HCT116 (cell line): ENCODE measurements around the gene GGA2. TPM values are rescaled to one million over a fixed set of nuclear protein-coding genes. Genes with fewer than 3 reads are reported as not detected.

ENCODE experiments used
- ATAC-seq: fragments of 200-7000 bp; cut with Tn5 transposase; 2 replicates; pipeline ENCODE4 v1.9.1; 2020; ENCODE audit warnings: mild to moderate bottlenecking, moderate library complexity
- BruUV-seq: library from RNA; stranded (reverse); fragments of 400-500 nt; replicated peaks from 2 replicates; lab custom pipeline; 2021; lab: Mats Ljungman, UMichigan
- CTCF ChIA-PET: fragments of 300-600 bp; sonication (Branson Sonifier 250); formaldehyde crosslinking; loops from one replicate; lab custom pipeline; 2021; ENCODE audit warnings: antibody characterized with exemption; lab: Charles Lee
- POLR2A ChIA-PET: fragments of 300-600, 350-600 bp; sonication (Branson Sonifier 250); formaldehyde crosslinking; loops from one replicate; lab custom pipeline; 2021; ENCODE audit warnings: antibody characterized with exemption; lab: Charles Lee
- RAD21 ChIA-PET, 2 experiments: fragments of 300-600 bp; sonication (Branson Sonifier 250); formaldehyde crosslinking; loops; one replicate each; lab custom pipeline; 2023; ENCODE audit warnings: low total read pairs in 2 of 2; ENCODE audit not compliant: uncharacterized antibody in 2 of 2, unreplicated experiment in 2 of 2, low non-redundant PET in 1 of 2; lab: Charles Lee
- DNase-seq: peaks from one replicate; pipeline ENCODE4 v3.0.0-alpha.2; 2010; ENCODE audit warnings: low read depth, low spot score
- H2AFZ ChIP-seq: fragments of 200-600 bp; shearing (Covaris generic), sonication (generic); 2 replicates; pipeline ENCODE4 v1.6.1; 2017; ENCODE audit warnings: low read depth, mixed run types, mixed read lengths, antibody characterized with exemption, low read length; ENCODE audit not compliant: poor library complexity, severe bottlenecking
- H3K27ac ChIP-seq: 2 replicates; pipeline ENCODE4 v1.5.1; 2012; ENCODE audit warnings: low read depth, low read length
- H3K27me3 ChIP-seq: fragments of 200-600 bp; sonication (generic); 2 replicates; pipeline ENCODE4 v1.6.1; 2016; ENCODE audit warnings: mixed run types, low read length, mixed read lengths; ENCODE audit not compliant: insufficient read depth
- H3K36me3 ChIP-seq, 2 experiments: fragments of 200-500 bp in 1 of 2; fragments of 200-600 bp in 1 of 2; sonication (Bioruptor generic) in 1 of 2; sonication (generic) in 1 of 2; 2 replicates each; pipeline versions ENCODE4 v1.5.1 to v1.6.1; 2014 to 2016; ENCODE audit warnings: low read length in 2 of 2, inconsistent platforms in 1 of 2, mixed read lengths in 1 of 2, mixed run types in 1 of 2; ENCODE audit not compliant: insufficient read depth in 2 of 2, control insufficient read depth in 1 of 2
- H3K4me1 ChIP-seq, 2 experiments: fragments of 200-600 bp in 1 of 2; sonication (generic) in 1 of 2; 2 replicates each; pipeline versions ENCODE4 v1.5.1 to v1.6.1; 2012 to 2017; ENCODE audit warnings: low read length in 2 of 2, inconsistent platforms in 1 of 2, mild to moderate bottlenecking in 1 of 2, mixed read lengths in 1 of 2, mixed run types in 1 of 2, moderate library complexity in 1 of 2; ENCODE audit not compliant: insufficient read depth in 2 of 2, control insufficient read depth in 1 of 2
- H3K4me2 ChIP-seq: fragments of 200-600 bp; sonication (generic); 2 replicates; pipeline ENCODE4 v1.6.1; 2017; ENCODE audit warnings: mixed run types, low read length, mixed read lengths
- H3K4me3 ChIP-seq, 2 experiments: fragments of 200-600 bp in 1 of 2; sonication (generic) in 1 of 2; replicated peaks in 1 of 2; 2 replicates each; pipeline ENCODE4 v1.5.1; 2011 to 2016; ENCODE audit warnings: low read length in 2 of 2, control low read depth in 1 of 2, low read depth in 1 of 2, mild to moderate bottlenecking in 1 of 2, mixed read lengths in 1 of 2, mixed run types in 1 of 2
- H3K79me2 ChIP-seq: fragments of 200-600 bp; sonication (generic); 2 replicates; pipeline ENCODE4 v1.6.1; 2017; ENCODE audit warnings: mild to moderate bottlenecking, mixed run types, low read length, moderate library complexity, mixed read lengths; ENCODE audit not compliant: insufficient read depth
- H3K9ac ChIP-seq: fragments of 200-600 bp; sonication (generic); 2 replicates; pipeline ENCODE4 v1.6.1; 2016; ENCODE audit warnings: low read length, mixed read lengths
- H3K9me2 ChIP-seq: fragments of 200-600 bp; sonication (generic), shearing (Covaris generic); 2 replicates; pipeline ENCODE4 v1.6.1; 2017; ENCODE audit warnings: mixed run types, mild to moderate bottlenecking, moderate library complexity; ENCODE audit not compliant: insufficient read depth
- H3K9me3 ChIP-seq, 2 experiments: fragments of 200-500 bp in 1 of 2; fragments of 200-600 bp in 1 of 2; sonication (Bioruptor generic) in 1 of 2; sonication (generic) in 1 of 2; 2 replicates each; pipeline ENCODE4 v1.6.1; 2014 to 2017; ENCODE audit warnings: low read length in 2 of 2, mixed read lengths in 2 of 2, inconsistent platforms in 1 of 2, low read depth in 1 of 2, mild to moderate bottlenecking in 1 of 2, mixed run types in 1 of 2, moderate library complexity in 1 of 2; ENCODE audit not compliant: control insufficient read depth in 1 of 2, insufficient read depth in 1 of 2
- H4K20me1 ChIP-seq: fragments of 200-600 bp; sonication (generic), shearing (Covaris generic); 2 replicates; pipeline ENCODE4 v1.6.1; 2017; ENCODE audit warnings: mixed run types, mild to moderate bottlenecking, moderate library complexity; ENCODE audit not compliant: insufficient read depth
- CBX3 ChIP-seq: IDR thresholded peaks from 2 replicates; pipeline ENCODE4 v1.6.1; 2012; ENCODE audit warnings: low read depth
- CEBPB ChIP-seq: IDR thresholded peaks from 2 replicates; pipeline ENCODE4 v1.6.1; 2012; ENCODE audit warnings: low read depth
- CTCF ChIP-seq, 3 experiments: fragments of 200-600 bp in 1 of 3; sonication (generic) in 1 of 3; IDR thresholded peaks in 2 of 3; conservative IDR thresholded peaks in 1 of 3; 2 replicates each; pipeline ENCODE4 v1.5.1; 2012 to 2017; ENCODE audit warnings: low read depth in 2 of 3, low read length in 2 of 3, antibody characterized with exemption in 1 of 3, borderline replicate concordance in 1 of 3, control low read depth in 1 of 3, mild to moderate bottlenecking in 1 of 3, mixed read lengths in 1 of 3, mixed run types in 1 of 3, moderate library complexity in 1 of 3; ENCODE audit not compliant: insufficient read depth in 1 of 3
- EZH2 ChIP-seq: fragments of 200-600 bp; sonication (generic); IDR thresholded peaks from 2 replicates; pipeline ENCODE4 v1.6.1; 2017; ENCODE audit warnings: antibody characterized with exemption, mixed run types
- FOSL1 ChIP-seq: IDR thresholded peaks from 2 replicates; pipeline ENCODE4 v1.6.1; 2012; ENCODE audit warnings: low read depth
- JUND ChIP-seq: IDR thresholded peaks from 2 replicates; pipeline ENCODE4 v1.6.1; 2012
- MAX ChIP-seq: IDR thresholded peaks from 2 replicates; pipeline ENCODE4 v1.6.1; 2012
- POLR2A ChIP-seq: IDR thresholded peaks from 2 replicates; pipeline ENCODE4 v1.7.0; 2011; ENCODE audit warnings: borderline replicate concordance; ENCODE audit not compliant: insufficient read depth, insufficient read length; ENCODE audit errors: extremely low read depth
- RAD21 ChIP-seq: IDR thresholded peaks from 2 replicates; pipeline ENCODE4 v1.6.1; 2012; ENCODE audit warnings: low read depth, mild to moderate bottlenecking
- REST ChIP-seq: IDR thresholded peaks from 2 replicates; pipeline ENCODE4 v1.6.1; 2012; ENCODE audit warnings: low read depth
- SIN3A ChIP-seq: IDR thresholded peaks from 2 replicates; pipeline ENCODE4 v1.6.1; 2012; ENCODE audit warnings: low read depth
- SP1 ChIP-seq: IDR thresholded peaks from 2 replicates; pipeline ENCODE4 v1.6.1; 2012; ENCODE audit warnings: low read depth
- ZBTB33 ChIP-seq: IDR thresholded peaks from 2 replicates; pipeline ENCODE4 v1.6.1; 2011; ENCODE audit warnings: mild to moderate bottlenecking, low read length, moderate library complexity; ENCODE audit not compliant: insufficient replicate concordance; ENCODE audit errors: extremely low read depth
- ZFX ChIP-seq: fragments of 450-650 bp; IDR thresholded peaks from 2 replicates; pipeline ENCODE4 v1.6.1; 2017
- ZNF274 ChIP-seq: fragments of 200-500 bp; sonication (Bioruptor generic); IDR thresholded peaks from 2 replicates; pipeline ENCODE4 v1.6.1; 2014; ENCODE audit warnings: mild to moderate bottlenecking, low read depth, low read length, inconsistent platforms
- intact Hi-C: fragments of 100-400 bp; cut with micrococcal nuclease; formaldehyde crosslinking; loops from 2 replicates; pipeline ENCODE4 v1.10.0; 2022
- total RNA-seq: library from RNA; stranded (reverse); gene quantifications from one replicate; pipeline ENCODE4 v1.2.1, GENCODE V29; 2021; ENCODE audit not compliant: unreplicated experiment

The GGA2 gene
- total RNA-seq, 1 experiment from 2014 or later: 68.3 TPM

- intact Hi-C loops: no loop called here
- no TSS peak for BruUV-seq
- no peak overlapping the region for H3K4me3 ChIP-seq
- H3K36me3 ChIP-seq: peaks cover 19 to 40% of the 10 kb centered on the region in 2 experiments; a peak in 3 of 4 replicates
- no peaks in the 10 kb centered on the region for H4K20me1 ChIP-seq
- no peak overlapping the region for H3K9ac ChIP-seq
- no peaks in the 10 kb centered on the region for H3K27me3 ChIP-seq
- no peak overlapping the region for H2AFZ ChIP-seq
- ChIA-PET CTCF (no interaction called here), RAD21 (no interaction called here), POLR2A (no interaction called here)
- no peaks in the 10 kb centered on the region for H3K9me3 ChIP-seq
- no peak for DNase-seq
- no peak overlapping the region for H3K27ac ChIP-seq
- no peaks in the 10 kb centered on the region for H3K9me2 ChIP-seq
- no peaks in the 10 kb centered on the region for H3K79me2 ChIP-seq
- ATAC-seq: no peak
- H3K4me2 ChIP-seq: no peak overlapping the region
- no peaks in the 10 kb centered on the region for H3K4me1 ChIP-seq
- TF ChIP-seq MAX (no peak), REST (no peak), CTCF (IDR thresholded peaks at IDR 0.05 in 2 of 3, conservative IDR thresholded peaks at IDR 0.05 in 1 of 3; ENCODE audit: borderline replicate concordance in 1 of 3, insufficient read depth in 1 of 3, low read depth in 2 of 3, low read length in 2 of 3) (no peak), FOSL1 (no peak), ZFX (no peak), SIN3A (no peak), CEBPB (no peak), ZBTB33 (no peak), JUND (no peak), EZH2 (no peak), RAD21 (no peak), SP1 (no peak), CBX3 (no peak), POLR2A (no peak), ZNF274 (no peak)
These were observed 10.2 kb upstream of the GGA2 start for GRCh38 chr16:23520500-23520899.
